DOHH2 (cell line): ENCODE measurements around the gene ROCK1.

Experiments used
- EZH2phosphoT487 ChIP-seq: fragments of 200-600 bp; sonication (generic); IDR thresholded peaks from 2 replicates; pipeline ENCODE4 v1.6.1; 2017; ENCODE audit warnings: borderline replicate concordance, mild to moderate bottlenecking, antibody characterized with exemption, low read length, moderate library complexity, mixed read lengths
- TF ChIP-seq, protein P1 (sequence below): fragments of 200-600 bp; sonication (generic); IDR thresholded peaks from one replicate; pipeline ENCODE4 v1.5.1; 2014; ENCODE audit warnings: antibody characterized with exemption, mild to moderate bottlenecking, low read depth, low read length; ENCODE audit not compliant: poor library complexity, severe bottlenecking

DNA sequence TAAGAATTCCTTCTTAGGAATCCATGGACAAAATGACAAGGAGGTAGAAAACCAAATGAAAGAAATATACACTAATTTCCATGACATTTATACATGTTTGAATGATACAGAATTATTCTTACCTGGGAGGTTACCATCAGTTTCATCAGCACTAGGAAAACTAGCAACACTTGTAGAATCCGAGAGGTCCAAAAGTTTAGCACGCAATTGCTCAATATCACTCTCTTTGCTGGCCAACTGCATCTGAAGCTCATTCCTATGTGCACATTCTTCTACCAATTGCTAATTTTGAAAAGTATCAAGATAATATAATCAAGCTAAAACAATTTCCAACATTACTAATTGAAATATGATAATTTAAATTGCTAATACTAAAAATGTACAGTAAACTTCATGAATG lies 144.8 kb downstream of the ROCK1 start:
- TF ChIP-seq, protein P1, sequence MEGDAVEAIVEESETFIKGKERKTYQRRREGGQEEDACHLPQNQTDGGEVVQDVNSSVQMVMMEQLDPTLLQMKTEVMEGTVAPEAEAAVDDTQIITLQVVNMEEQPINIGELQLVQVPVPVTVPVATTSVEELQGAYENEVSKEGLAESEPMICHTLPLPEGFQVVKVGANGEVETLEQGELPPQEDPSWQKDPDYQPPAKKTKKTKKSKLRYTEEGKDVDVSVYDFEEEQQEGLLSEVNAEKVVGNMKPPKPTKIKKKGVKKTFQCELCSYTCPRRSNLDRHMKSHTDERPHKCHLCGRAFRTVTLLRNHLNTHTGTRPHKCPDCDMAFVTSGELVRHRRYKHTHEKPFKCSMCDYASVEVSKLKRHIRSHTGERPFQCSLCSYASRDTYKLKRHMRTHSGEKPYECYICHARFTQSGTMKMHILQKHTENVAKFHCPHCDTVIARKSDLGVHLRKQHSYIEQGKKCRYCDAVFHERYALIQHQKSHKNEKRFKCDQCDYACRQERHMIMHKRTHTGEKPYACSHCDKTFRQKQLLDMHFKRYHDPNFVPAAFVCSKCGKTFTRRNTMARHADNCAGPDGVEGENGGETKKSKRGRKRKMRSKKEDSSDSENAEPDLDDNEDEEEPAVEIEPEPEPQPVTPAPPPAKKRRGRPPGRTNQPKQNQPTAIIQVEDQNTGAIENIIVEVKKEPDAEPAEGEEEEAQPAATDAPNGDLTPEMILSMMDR, result no peak
- TF ChIP-seq EZH2phosphoT487, result no peak
